ENCODE results near the gene ACTA1. TPM values are rescaled to one million over a fixed set of nuclear protein-coding genes. Genes with fewer than 3 reads are reported as not detected.

The ACTA1 gene
- total RNA-seq, 1 donor from 2014 or later = 1.0 TPM

DNA sequence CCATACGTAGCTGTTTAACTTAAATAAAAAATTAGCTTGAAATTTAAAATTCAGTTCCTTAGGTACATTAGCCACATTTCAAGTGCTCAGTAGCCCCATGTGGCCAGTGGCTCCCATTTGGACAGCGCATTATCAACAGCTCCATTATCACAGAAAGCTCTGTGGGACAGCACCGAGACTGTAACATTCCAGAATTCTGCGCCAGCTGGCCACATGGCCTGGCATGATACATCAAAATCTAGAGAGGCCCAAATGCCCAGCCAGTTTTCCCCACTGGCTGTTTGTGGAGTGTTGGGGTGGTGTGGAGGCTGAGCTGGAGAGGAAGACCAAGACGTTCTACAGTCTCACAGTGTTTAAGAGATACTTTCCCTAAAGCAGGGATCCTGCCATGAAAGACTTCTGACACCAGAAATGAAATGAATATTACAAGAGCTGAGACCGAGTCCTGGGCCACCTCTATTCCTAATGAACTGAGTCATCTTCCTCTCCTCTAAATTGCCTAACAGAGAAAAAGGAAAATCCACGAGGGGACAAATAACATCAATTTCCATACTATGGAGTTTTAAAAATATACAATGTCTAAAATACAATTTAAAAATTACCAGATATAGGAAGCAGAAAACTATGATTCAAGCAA, 27.3 kb upstream of the ACTA1 start:
- TF ChIP-seq, protein P1, sequence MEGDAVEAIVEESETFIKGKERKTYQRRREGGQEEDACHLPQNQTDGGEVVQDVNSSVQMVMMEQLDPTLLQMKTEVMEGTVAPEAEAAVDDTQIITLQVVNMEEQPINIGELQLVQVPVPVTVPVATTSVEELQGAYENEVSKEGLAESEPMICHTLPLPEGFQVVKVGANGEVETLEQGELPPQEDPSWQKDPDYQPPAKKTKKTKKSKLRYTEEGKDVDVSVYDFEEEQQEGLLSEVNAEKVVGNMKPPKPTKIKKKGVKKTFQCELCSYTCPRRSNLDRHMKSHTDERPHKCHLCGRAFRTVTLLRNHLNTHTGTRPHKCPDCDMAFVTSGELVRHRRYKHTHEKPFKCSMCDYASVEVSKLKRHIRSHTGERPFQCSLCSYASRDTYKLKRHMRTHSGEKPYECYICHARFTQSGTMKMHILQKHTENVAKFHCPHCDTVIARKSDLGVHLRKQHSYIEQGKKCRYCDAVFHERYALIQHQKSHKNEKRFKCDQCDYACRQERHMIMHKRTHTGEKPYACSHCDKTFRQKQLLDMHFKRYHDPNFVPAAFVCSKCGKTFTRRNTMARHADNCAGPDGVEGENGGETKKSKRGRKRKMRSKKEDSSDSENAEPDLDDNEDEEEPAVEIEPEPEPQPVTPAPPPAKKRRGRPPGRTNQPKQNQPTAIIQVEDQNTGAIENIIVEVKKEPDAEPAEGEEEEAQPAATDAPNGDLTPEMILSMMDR (IDR thresholded peaks at IDR 0.05; ENCODE audit: insufficient read depth, low read length, poor library complexity, severe bottlenecking) = no peak
- H3K27me3 ChIP-seq (ENCODE audit: control insufficient read depth, insufficient read depth, low read length) = no peaks in the 10 kb centered on the region
- no peak for DNase-seq (ENCODE audit: low read depth)
- H3K4me3 ChIP-seq (ENCODE audit: low read depth, low read length) = no peak overlapping the region
- H3K36me3 ChIP-seq (ENCODE audit: control insufficient read depth, insufficient read depth, low read length) = no peaks in the 10 kb centered on the region

DNA sequence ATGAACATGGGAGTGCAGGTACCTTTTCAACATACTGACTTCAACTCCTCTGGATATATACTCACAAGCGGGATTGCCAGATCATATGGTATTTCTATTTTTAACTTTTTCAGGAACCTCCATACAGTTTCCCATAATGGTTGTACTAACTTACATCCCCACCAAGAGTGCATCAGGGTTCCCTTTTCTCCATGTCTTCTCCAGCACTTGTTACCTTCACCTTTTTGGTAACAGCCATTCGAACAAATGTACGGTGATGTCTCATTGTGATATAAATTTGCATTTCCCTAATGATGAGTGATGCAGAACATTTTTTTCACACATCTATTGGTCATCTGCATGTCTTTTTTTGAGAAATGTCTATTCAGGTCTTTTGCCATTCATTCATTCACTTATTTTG, 25.9 kb upstream of the ACTA1 start:
- DNase-seq (ENCODE audit: low read depth) = no peak
- no peak overlapping the region for H3K4me3 ChIP-seq (ENCODE audit: low read depth, low read length)
- TF ChIP-seq, protein P1 (IDR thresholded peaks at IDR 0.05; ENCODE audit: insufficient read depth, low read length, poor library complexity, severe bottlenecking) = no peak
- H3K27me3 ChIP-seq (ENCODE audit: control insufficient read depth, insufficient read depth, low read length) = no peaks in the 10 kb centered on the region
- H3K36me3 ChIP-seq (ENCODE audit: control insufficient read depth, insufficient read depth, low read length) = no peaks in the 10 kb centered on the region

DNA sequence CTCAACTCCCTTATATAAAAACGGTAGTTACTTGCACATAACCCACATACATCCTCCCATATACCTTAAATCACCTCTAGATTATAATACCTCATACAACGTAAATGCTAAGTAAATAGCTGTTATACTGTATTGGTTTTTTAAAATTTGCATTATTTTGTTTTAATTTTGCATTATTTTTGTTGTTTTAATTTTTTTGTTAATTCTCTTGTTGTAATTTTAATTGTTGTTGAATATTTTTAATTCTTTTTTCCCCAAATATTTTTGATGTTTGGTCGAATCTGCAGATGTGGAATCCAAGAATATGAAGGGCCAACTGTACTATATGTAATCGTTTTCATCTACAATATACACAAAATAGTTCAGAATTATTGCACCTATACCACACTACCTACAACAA, 23.5 kb upstream of the ACTA1 start:
- Histone ChIP-seq H3K27me3 (ENCODE audit: control insufficient read depth, insufficient read depth, low read length) (no peaks in the 10 kb centered on the region), H3K36me3 (ENCODE audit: control insufficient read depth, insufficient read depth, low read length) (no peaks in the 10 kb centered on the region), H3K4me3 (ENCODE audit: low read depth, low read length) (no peak overlapping the region)
- TF ChIP-seq, protein P1 (IDR thresholded peaks at IDR 0.05; ENCODE audit: insufficient read depth, low read length, poor library complexity, severe bottlenecking) = no peak
- no peak for DNase-seq (ENCODE audit: low read depth)

DNA sequence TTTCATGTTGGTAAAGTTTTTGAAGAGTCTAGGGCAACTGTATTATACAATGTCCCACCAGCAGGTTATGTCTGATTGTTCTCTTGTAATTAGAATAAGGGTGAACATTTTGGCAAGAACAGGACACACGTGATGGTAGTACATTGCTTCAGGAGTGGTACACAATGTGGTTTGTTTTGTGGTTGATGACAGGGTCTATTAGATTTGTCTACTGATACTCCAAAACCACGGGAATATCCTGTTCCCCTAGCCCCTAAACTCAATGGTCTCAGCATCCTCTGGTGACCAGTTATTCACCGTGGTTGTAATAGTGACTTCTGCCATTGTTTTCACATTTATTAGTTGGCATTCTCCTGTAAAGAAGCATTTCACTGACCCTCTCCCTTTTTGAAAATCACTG, 22.1 kb upstream of the ACTA1 start:
- DNase-seq (ENCODE audit: low read depth) = no peak
- TF ChIP-seq, protein P1 (IDR thresholded peaks at IDR 0.05; ENCODE audit: insufficient read depth, low read length, poor library complexity, severe bottlenecking) = no peak
- Histone ChIP-seq H3K36me3 (ENCODE audit: control insufficient read depth, insufficient read depth, low read length) (no peaks in the 10 kb centered on the region), H3K27me3 (ENCODE audit: control insufficient read depth, insufficient read depth, low read length) (no peaks in the 10 kb centered on the region), H3K4me3 (ENCODE audit: low read depth, low read length) (no peak overlapping the region)

DNA sequence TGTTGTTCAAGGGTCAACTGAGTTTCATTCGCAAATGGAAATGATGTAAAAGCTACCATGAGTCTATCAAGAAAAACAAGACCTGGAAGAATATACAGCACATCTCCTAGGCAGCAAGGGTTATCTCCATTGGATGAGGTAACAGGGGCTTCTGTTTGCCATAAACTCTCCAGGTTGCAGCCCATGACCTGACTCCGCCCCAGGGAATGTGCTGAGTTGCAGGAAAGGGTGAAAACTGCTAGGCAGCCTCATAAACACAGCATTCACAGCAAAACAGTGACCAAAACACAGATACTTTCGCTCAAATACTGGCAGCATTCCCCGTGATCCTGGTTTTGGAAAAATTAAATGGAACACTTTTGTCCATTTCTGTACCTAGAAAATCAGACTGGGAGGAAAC, 20.2 kb upstream of the ACTA1 start:
- no peaks in the 10 kb centered on the region for H3K27me3 ChIP-seq (ENCODE audit: control insufficient read depth, insufficient read depth, low read length)
- H3K36me3 ChIP-seq (ENCODE audit: control insufficient read depth, insufficient read depth, low read length) = no peaks in the 10 kb centered on the region
- TF ChIP-seq, protein P1 (IDR thresholded peaks at IDR 0.05; ENCODE audit: insufficient read depth, low read length, poor library complexity, severe bottlenecking) = no peak
- H3K4me3 ChIP-seq (ENCODE audit: low read depth, low read length) = no peak overlapping the region
- no peak for DNase-seq (ENCODE audit: low read depth)
